C4-2B (cell line): ENCODE results near the gene RALBP1.

Experiments
- ZFX ChIP-seq: fragments of 450-650 bp; IDR thresholded peaks from 2 replicates; pipeline ENCODE4 v1.6.1; 2017
- TF ChIP-seq, protein P1 (sequence below): fragments of 450-650 bp; conservative IDR thresholded peaks from 2 replicates; pipeline ENCODE4 v1.5.1; 2017; ENCODE audit warnings: mild to moderate bottlenecking

DNA sequence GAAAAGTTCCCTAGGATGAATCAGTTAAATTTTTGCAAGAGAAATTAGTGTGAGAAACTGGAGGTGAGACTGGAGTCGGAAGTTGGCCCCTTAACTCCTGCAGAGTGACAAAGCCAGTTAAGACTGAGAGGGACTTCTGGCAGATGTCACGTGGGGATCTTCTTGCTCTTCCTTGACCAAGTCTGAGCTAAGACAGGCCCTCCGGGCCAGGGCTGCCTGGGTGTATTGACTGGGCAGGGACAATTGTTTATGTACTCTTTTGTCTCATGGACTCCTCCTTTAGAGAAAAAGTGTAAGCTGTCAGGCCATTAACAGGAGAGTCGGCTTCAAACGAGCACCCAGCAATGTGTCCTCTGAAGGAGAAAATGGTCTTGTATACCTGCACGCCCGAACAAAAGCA is 48.6 kb upstream of the RALBP1 start:
- TF ChIP-seq, protein P1, sequence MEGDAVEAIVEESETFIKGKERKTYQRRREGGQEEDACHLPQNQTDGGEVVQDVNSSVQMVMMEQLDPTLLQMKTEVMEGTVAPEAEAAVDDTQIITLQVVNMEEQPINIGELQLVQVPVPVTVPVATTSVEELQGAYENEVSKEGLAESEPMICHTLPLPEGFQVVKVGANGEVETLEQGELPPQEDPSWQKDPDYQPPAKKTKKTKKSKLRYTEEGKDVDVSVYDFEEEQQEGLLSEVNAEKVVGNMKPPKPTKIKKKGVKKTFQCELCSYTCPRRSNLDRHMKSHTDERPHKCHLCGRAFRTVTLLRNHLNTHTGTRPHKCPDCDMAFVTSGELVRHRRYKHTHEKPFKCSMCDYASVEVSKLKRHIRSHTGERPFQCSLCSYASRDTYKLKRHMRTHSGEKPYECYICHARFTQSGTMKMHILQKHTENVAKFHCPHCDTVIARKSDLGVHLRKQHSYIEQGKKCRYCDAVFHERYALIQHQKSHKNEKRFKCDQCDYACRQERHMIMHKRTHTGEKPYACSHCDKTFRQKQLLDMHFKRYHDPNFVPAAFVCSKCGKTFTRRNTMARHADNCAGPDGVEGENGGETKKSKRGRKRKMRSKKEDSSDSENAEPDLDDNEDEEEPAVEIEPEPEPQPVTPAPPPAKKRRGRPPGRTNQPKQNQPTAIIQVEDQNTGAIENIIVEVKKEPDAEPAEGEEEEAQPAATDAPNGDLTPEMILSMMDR = no peak
- TF ChIP-seq ZFX = no peak
